H9 (cell line): Measurements from ENCODE around the gene ADCY1. TPM values are rescaled to one million over a fixed set of nuclear protein-coding genes. Genes with fewer than 3 reads are reported as not detected.

ENCODE experiments used
- DNase-seq: peaks from one replicate; pipeline ENCODE4 v3.0.0-alpha.2; 2017
- H2AFZ ChIP-seq: one replicate; pipeline ENCODE4 v1.6.1; 2013; ENCODE audit warnings: mild to moderate bottlenecking, low read length, control low read depth, moderate library complexity
- H2AK5ac ChIP-seq: 2 replicates; pipeline ENCODE4 v1.6.1; 2013; ENCODE audit warnings: low read length, control low read depth, mixed read lengths; ENCODE audit not compliant: insufficient read length
- H2BK120ac ChIP-seq: one replicate; pipeline ENCODE4 v1.6.1; 2013; ENCODE audit warnings: low read depth, mild to moderate bottlenecking, low read length, control low read depth, inconsistent platforms; ENCODE audit not compliant: poor library complexity, severe bottlenecking
- H2BK12ac ChIP-seq: 2 replicates; pipeline ENCODE4 v1.6.1; 2013; ENCODE audit warnings: low read length, control low read depth, mixed read lengths, low read depth; ENCODE audit not compliant: insufficient read length
- H2BK15ac ChIP-seq: 2 replicates; pipeline ENCODE4 v1.6.1; 2013; ENCODE audit warnings: low read depth, low read length, control low read depth
- H2BK20ac ChIP-seq: one replicate; pipeline ENCODE4 v1.6.1; 2013; ENCODE audit warnings: low read depth, mild to moderate bottlenecking, low read length, control low read depth, inconsistent platforms; ENCODE audit not compliant: poor library complexity, severe bottlenecking
- H2BK5ac ChIP-seq: 2 replicates; pipeline ENCODE4 v1.6.1; 2013; ENCODE audit warnings: low read length, control low read depth, mixed read lengths; ENCODE audit not compliant: insufficient read length
- H3K14ac ChIP-seq: 2 replicates; pipeline ENCODE4 v1.6.1; 2013; ENCODE audit warnings: low read length, control low read depth; ENCODE audit not compliant: insufficient read depth
- H3K18ac ChIP-seq: 2 replicates; pipeline ENCODE4 v1.6.1; 2013; ENCODE audit warnings: low read depth, mild to moderate bottlenecking, mixed read lengths, low read length, control low read depth; ENCODE audit not compliant: insufficient read length
- H3K23ac ChIP-seq: 2 replicates; pipeline ENCODE4 v1.6.1; 2013; ENCODE audit warnings: low read length, control low read depth, mixed read lengths, low read depth; ENCODE audit not compliant: insufficient read length
- H3K23me2 ChIP-seq: 2 replicates; pipeline ENCODE4 v1.6.1; 2013; ENCODE audit warnings: low read depth, mild to moderate bottlenecking, mixed read lengths, low read length, control low read depth; ENCODE audit not compliant: insufficient read length, poor library complexity, severe bottlenecking
- H3K27ac ChIP-seq: 2 replicates; pipeline ENCODE4 v1.5.1; 2013; ENCODE audit warnings: low read length, control low read depth, mixed read lengths, low read depth; ENCODE audit not compliant: insufficient read length
- H3K27me3 ChIP-seq: 2 replicates; pipeline ENCODE4 v1.6.1; 2013; ENCODE audit warnings: low read length, control low read depth, inconsistent platforms; ENCODE audit not compliant: insufficient read depth
- H3K4ac ChIP-seq: 2 replicates; pipeline ENCODE4 v1.6.1; 2013; ENCODE audit warnings: low read depth, mild to moderate bottlenecking, control low read depth, inconsistent platforms, low read length, moderate library complexity
- H3K4me1 ChIP-seq: 2 replicates; pipeline ENCODE4 v1.6.1; 2013; ENCODE audit warnings: low read length, control low read depth, inconsistent platforms; ENCODE audit not compliant: insufficient read depth
- H3K4me2 ChIP-seq: 2 replicates; pipeline ENCODE4 v1.6.1; 2013; ENCODE audit warnings: low read length, control low read depth, mixed read lengths; ENCODE audit not compliant: insufficient read length, insufficient read depth
- H3K56ac ChIP-seq: 2 replicates; pipeline ENCODE4 v1.6.1; 2013; ENCODE audit warnings: low read depth, mild to moderate bottlenecking, mixed read lengths, low read length, control low read depth; ENCODE audit not compliant: insufficient read length
- H3K79me1 ChIP-seq: 2 replicates; pipeline ENCODE4 v1.6.1; 2013; ENCODE audit warnings: low read depth, mild to moderate bottlenecking, moderate library complexity, low read length, control low read depth, inconsistent platforms; ENCODE audit not compliant: insufficient read depth, poor library complexity, severe bottlenecking
- H3K79me2 ChIP-seq: 2 replicates; pipeline ENCODE4 v1.6.1; 2013; ENCODE audit warnings: low read length, control low read depth, inconsistent platforms; ENCODE audit not compliant: insufficient read depth
- H3K9ac ChIP-seq: 2 replicates; pipeline ENCODE4 v1.6.1; 2013; ENCODE audit warnings: low read length, control low read depth, mixed read lengths; ENCODE audit not compliant: insufficient read length; ENCODE audit errors: extremely low read depth
- H3K9me3 ChIP-seq: one replicate; pipeline ENCODE4 v1.6.1; 2013; ENCODE audit warnings: low read depth, low read length, inconsistent platforms; ENCODE audit not compliant: control insufficient read depth
- H3T11ph ChIP-seq: one replicate; pipeline ENCODE4 v1.6.1; 2013; ENCODE audit warnings: mild to moderate bottlenecking, low read length, control low read depth, inconsistent platforms
- H4K20me1 ChIP-seq: one replicate; pipeline ENCODE4 v1.6.1; 2013; ENCODE audit not compliant: control insufficient read depth, insufficient read length, insufficient read depth
- H4K5ac ChIP-seq: 2 replicates; pipeline ENCODE4 v1.6.1; 2013; ENCODE audit warnings: low read depth, mild to moderate bottlenecking, mixed read lengths, low read length, control low read depth; ENCODE audit not compliant: insufficient read length
- H4K8ac ChIP-seq: replicated peaks from 2 replicates; pipeline ENCODE4 v1.6.1; 2013; ENCODE audit warnings: low read length, control low read depth, mixed read lengths, low read depth; ENCODE audit not compliant: insufficient read length
- H4K91ac ChIP-seq: 2 replicates; pipeline ENCODE4 v1.6.1; 2013; ENCODE audit warnings: low read depth, mild to moderate bottlenecking, moderate library complexity, mixed read lengths, low read length, control low read depth; ENCODE audit not compliant: insufficient read length
- H3K27ac Mint-ChIP-seq, 3 experiments: 2 replicates in 2 of 3; 3 replicates in 1 of 3; pipeline ENCODE4 v1.8.0; 2020 to 2021; ENCODE audit warnings: mixed read lengths in 3 of 3, mild to moderate bottlenecking in 1 of 3, moderate library complexity in 1 of 3
- H3K27me3 Mint-ChIP-seq: 2 replicates; pipeline ENCODE4 v1.8.0; 2021; ENCODE audit warnings: low read depth, mild to moderate bottlenecking, moderate library complexity, mixed read lengths
- H3K36me3 Mint-ChIP-seq, 3 experiments: 2 replicates in 2 of 3; 3 replicates in 1 of 3; pipeline ENCODE4 v1.8.0; 2020 to 2021; ENCODE audit warnings: low read depth in 3 of 3, mixed read lengths in 3 of 3; ENCODE audit not compliant: insufficient read depth in 1 of 3
- H3K4me1 Mint-ChIP-seq, 2 experiments: 2 replicates each; pipeline ENCODE4 v1.8.0; 2020; ENCODE audit warnings: mixed read lengths in 2 of 2
- H3K4me3 Mint-ChIP-seq, 2 experiments: 2 replicates in 1 of 2; 3 replicates in 1 of 2; pipeline ENCODE4 v1.8.0; 2020 to 2021; ENCODE audit warnings: mild to moderate bottlenecking in 2 of 2, mixed read lengths in 2 of 2, moderate library complexity in 1 of 2
- H3K9me3 Mint-ChIP-seq, 2 experiments: 2 replicates in 1 of 2; 3 replicates in 1 of 2; pipeline ENCODE4 v1.8.0; 2020; ENCODE audit warnings: mild to moderate bottlenecking in 2 of 2, mixed read lengths in 2 of 2, moderate library complexity in 1 of 2
- CTCF ChIP-seq: fragments of 200-600 bp; sonication (generic); conservative IDR thresholded peaks from 3 replicates; pipeline ENCODE4 v1.8.0; 2021; ENCODE audit warnings: antibody characterized with exemption, mild to moderate bottlenecking
- WGBS: extraction: QIAGEN DNeasy Blood & Tissue Kit; methylation state at CpG from one replicate; pipeline ENCODE4 v1.1.7; 2013; ENCODE audit warnings: missing lambda C conversion rate, low lambda C conversion rate, mixed read lengths; ENCODE audit not compliant: insufficient read length; ENCODE audit errors: extremely low coverage; 5-methylcytosine and 5-hydroxymethylcytosine counted together
- total RNA-seq: library from RNA; stranded (reverse); gene quantifications from 2 replicates; pipeline ENCODE4 v1.2.1, GENCODE V29; 2021

ADCY1 gene
- total RNA-seq, 1 experiment from 2014 or later: 21.6 TPM

GRCh38 chr7:45657890-45658715, 83.9 kb downstream of the ADCY1 start:
- Histone ChIP-seq H3K4me1 (no peaks in the 10 kb centered on the region), H4K8ac (no peak overlapping the region), H3K27ac (no peak overlapping the region), H2BK120ac (no peak overlapping the region), H2AFZ (no peak overlapping the region), H3K79me1 (no peaks in the 10 kb centered on the region), H4K5ac (no peak overlapping the region), H3K9ac (no peak overlapping the region), H2AK5ac (no peak overlapping the region), H2BK5ac (no peak overlapping the region), H2BK12ac (no peak overlapping the region), H3K56ac (no peak overlapping the region), H3T11ph (no peak overlapping the region), H2BK15ac (no peak overlapping the region), H3K14ac (no peak overlapping the region; the same call in 1 of the 2 replicates), H3K23ac (no peak overlapping the region), H3K23me2 (no peaks in the 10 kb centered on the region), H3K18ac (no peak overlapping the region), H3K27me3 (no peaks in the 10 kb centered on the region), H3K4me2 (no peak overlapping the region), H4K20me1 (no peaks in the 10 kb centered on the region), H3K9me3 (no peaks in the 10 kb centered on the region), H2BK20ac (no peak overlapping the region), H3K79me2 (no peaks in the 10 kb centered on the region), H4K91ac (no peak overlapping the region), H3K4ac (no peak overlapping the region)
- DNase-seq: no peak
- no peaks in the 10 kb centered on the region; the same call in 1 of the 2 replicates for H3K27me3 Mint-ChIP-seq
- H3K9me3 Mint-ChIP-seq: no peaks in the 10 kb centered on the region; a peak in 1 of 5 replicates
- WGBS: no CpG with 5 or more reads among the region's 11 CpGs
- TF ChIP-seq CTCF: no peak
- H3K36me3 Mint-ChIP-seq: peaks cover 0 to 6% (median 3%) of the 10 kb centered on the region in 3 experiments; a peak in 5 of 7 replicates
- no peaks in the 10 kb centered on the region for H3K4me1 Mint-ChIP-seq
- no peak overlapping the region for H3K4me3 Mint-ChIP-seq
- peak overlapping the region in 1 of 3 experiments; percentile 12; a peak in 1 of 7 replicates for H3K27ac Mint-ChIP-seq
